Kidney capillary endothelial cell (primary cell): ENCODE results near the gene MATN1.
"Not testable (repeated sequence)": the region's sequence is repeated elsewhere in the genome, so short reads cannot be mapped to it uniquely, and the experiment has no call there.

ENCODE experiments used
- DNase-seq: peaks from one replicate; pipeline ENCODE4 v3.0.0-alpha.2; 2018; ENCODE audit warnings: low spot score

MATN1 gene, protein sequence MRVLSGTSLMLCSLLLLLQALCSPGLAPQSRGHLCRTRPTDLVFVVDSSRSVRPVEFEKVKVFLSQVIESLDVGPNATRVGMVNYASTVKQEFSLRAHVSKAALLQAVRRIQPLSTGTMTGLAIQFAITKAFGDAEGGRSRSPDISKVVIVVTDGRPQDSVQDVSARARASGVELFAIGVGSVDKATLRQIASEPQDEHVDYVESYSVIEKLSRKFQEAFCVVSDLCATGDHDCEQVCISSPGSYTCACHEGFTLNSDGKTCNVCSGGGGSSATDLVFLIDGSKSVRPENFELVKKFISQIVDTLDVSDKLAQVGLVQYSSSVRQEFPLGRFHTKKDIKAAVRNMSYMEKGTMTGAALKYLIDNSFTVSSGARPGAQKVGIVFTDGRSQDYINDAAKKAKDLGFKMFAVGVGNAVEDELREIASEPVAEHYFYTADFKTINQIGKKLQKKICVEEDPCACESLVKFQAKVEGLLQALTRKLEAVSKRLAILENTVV

DNA sequence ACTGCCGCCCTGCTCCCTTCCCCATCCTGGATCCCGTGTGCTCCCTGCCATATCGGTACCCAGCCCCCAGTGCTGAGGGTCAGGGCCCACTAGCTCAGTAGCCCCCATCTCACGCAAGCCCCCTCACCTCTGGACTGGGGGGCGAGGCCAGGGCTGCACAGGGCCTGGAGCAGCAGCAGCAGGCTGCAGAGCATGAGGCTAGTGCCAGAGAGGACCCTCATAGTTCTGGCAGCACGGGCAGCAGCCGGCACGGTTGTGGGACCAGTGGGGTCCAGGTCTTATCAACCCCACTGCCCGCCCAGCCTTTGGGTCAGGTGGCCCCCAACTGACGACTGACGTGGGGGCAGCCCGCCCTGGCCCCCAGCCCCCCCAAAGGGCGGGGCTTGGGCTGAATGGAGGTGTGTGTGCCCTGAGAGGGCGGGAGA is at the start of gene MATN1:
TSS of gene MATN1 (minus strand) at position 255 of the 425 bp plus-strand sequence. CDS start at position 221, 34 bp downstream.
- DNase-seq: no peak

DNA sequence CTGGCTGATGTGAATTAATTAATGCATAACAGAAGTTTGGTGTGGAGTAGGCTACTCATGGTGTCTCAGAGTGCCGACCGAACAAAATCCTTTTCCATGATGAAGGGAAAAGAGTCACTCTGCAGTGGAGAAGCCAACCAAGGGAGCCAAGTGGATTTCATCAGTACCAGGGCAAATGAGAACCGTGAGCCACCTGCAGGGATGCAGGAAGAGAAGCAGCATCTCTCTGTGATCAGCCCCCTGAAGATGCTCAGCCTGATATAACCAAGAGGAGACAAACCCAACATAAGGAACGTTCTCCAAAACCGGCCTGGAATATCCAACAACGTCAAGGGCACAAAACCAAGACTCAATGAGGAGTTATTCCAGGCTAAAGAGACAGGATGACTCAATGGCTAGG is 47.6 kb upstream of the MATN1 start:
- DNase-seq: no peak

DNA sequence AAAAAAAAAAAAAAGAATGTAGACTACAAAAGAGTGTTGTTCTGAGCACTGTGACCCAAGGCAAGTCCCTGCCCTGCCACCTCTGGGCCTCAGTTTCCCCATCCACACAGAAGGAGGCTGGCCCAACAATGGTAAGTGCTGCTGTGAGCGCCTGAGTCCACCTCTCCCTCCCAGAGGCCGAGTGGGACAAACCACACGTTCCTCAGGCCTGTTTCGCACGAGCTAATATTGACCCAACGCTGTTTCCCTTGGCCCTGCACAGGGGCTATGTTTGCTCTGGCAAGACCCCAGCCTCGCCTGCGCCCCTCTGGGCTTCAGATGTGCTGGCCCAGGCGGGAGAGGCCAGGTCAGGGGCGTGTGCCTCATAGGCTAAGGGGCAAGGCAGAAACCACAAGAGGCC is 46.8 kb upstream of the MATN1 start:
- DNase-seq: no peak

DNA sequence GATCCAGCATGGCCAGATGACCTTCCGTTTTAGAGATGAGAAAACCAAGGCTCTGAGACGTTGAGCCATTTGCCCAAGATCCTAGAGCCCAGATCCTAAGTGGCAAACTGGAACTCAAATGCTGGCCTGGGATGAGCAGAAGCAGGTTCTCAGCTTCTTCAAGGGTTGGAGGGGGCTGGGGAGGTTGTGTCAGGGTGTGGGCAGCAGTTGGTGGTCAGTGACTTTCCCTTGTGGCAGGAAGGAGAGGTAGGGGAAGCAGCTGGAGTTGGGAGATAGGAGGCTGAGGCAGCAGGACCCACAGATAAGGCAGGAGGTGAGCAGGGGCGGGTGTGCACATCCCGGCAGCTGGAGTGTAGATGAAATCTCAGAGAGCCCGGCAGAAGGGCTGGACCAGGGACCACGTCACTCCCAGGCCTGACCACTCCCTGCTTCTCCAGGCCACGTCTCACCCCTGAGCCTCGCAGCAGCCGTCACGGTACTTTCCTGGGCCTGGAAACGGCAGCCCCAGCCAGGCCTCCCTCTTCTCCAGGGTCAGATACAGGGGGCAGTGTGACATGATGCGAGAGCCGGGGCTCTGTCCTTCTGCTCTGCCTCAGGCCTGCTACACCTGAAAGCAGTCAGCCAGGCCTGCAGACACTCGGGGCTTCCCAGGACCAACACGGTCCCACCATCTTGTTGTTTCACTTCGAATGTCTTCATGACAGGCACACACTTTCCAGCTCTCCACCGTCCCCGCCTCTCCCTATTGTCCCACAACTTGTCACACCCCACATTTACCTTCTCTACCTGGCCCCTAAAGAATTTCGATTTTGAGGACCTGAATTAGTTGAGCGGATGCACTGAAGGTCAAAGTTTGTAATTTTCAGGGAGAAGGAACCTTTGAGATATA is 45.7 kb upstream of the MATN1 start:
- DNase-seq: no peak

DNA sequence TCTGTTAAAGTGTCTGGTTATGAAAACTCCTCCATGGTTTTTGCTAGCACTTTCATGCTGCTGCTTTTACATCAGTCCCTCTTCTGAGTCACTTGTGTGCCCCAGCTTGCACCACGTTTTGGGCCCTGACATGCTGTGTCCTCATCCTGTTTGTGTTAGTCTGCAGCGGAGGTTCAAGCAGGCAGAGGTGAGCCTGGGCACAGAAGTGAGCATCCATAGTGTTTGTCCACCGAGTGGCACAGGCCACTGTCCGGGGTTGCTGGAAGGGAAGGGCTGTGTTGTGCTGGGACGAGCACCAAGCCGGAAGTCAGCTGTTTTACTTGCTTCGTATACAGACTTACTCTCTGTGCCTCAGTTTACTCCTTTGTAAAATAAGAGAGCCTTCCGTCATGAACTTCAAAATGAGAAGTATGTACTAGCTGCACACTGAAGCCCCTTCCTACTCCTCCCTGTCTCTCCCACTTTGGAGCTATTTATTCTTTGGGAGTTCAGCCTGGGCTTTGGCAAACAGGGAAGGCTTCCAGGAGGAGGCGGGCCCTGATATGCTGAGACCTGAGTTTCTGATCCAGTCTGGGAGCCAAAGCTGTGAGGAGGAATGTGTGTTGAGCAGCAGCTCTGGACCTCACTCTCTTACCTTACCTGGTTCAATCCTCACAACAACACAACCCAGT is 44.9 kb upstream of the MATN1 start:
- no peak for DNase-seq

DNA sequence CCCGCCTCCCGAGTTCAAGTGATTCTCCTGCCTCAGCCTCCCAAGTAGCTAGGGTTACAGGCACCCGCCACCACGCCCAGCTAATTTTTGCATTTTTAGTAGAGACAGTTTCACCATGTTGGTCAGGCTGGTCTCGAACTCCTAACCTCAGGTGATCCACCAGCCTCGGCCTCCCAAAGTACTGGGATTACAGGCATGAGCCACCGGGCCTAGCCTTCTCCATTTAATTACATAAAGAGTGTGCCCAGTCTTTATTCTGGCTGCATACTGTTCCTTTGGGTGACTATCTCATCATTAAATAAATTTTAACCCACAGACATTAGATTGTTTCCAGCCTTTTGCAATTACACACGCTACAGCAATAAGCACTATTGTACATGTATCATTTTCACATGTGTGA is 43.6 kb upstream of the MATN1 start:
- not testable (repeated sequence) for DNase-seq

DNA sequence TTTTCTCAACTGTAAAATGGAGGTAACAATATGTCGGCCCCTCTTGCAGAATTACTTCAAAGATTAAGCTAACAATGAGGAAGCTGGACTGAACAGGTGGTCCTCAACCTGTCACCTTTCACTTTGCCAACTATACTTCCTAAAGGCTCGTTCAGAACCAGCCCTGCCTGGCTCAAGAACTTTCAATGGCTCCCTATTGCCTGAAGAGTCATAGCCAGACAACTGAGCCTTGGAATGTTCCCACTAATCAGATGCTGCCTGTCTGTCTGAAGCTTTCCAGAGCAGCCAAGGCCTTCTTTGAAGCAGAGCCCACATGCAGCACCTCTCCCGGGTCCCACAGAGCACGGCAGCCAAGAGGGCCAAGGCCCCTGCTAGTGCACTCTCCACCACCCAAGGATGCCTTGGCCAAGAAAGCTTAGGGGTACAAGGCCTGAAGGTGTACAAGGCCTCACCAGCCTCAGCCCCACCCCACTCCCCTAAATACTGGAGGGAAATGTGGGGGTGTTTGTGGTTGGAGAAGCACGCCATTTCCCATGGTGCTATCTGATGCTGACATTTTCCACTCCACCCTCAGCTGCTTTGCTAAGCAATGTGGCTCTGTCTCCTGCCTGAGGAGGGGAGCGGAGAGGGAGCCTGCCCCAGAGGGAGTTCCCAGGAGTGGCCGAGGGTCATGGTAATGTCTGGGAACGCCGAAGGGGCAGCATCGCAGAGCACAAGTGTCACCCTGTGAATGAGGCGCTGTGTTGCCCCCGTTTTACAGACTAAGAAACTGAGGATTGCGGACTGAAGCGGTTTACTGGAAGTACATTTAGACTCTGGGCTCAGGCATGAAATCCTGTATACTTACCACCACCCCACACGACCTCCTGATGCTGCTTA is 42.4 kb upstream of the MATN1 start:
- DNase-seq: no peak

DNA sequence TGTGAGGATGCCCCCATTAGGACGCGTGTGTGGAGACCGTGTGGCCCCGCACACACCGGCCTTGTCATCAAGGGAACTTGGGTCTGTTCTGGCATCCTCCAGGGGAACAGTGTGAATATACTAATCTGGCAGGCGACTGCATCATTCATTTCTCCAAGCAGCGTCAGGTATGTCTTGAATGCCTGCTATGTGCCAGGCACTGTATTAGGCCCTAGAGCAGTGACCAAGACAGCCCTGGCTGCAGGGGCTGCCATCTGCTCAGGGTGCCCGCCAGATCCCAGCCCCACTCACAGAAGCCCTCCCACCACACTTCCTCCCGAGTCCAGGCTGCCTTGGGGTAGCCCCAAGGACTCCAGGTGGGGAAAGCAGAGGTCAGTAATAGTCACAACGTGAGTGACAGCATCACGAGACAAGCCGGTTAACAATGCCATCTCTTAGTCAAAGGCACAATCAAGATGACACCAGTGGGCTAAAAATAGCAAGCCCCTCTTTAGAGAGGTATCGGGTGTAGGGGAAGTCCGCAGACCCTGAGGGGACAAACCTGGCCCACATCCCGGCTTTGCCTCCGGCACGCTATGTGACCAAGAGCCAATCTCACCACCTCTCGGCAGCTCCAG is 41.7 kb upstream of the MATN1 start:
- DNase-seq: no peak

DNA sequence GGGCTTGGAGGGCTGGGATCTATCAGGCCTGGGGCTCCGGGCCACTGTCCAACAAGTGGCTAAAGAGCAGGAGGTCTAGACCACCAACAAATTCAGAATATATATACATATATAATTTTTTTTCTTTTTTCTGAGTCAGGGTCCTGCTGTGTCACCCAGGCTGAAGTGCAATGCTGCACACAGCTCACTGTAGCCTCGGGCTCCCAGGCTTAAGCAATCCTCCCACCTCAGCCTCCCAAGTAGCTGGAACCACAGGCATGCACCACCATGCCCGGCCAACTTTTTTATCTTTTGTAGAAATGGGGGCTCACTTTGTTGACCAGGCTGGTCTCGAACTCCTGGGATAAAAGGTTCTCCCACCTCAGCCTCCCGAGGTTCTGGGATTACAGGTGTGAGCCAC is 41.0 kb upstream of the MATN1 start:
- DNase-seq: no peak

DNA sequence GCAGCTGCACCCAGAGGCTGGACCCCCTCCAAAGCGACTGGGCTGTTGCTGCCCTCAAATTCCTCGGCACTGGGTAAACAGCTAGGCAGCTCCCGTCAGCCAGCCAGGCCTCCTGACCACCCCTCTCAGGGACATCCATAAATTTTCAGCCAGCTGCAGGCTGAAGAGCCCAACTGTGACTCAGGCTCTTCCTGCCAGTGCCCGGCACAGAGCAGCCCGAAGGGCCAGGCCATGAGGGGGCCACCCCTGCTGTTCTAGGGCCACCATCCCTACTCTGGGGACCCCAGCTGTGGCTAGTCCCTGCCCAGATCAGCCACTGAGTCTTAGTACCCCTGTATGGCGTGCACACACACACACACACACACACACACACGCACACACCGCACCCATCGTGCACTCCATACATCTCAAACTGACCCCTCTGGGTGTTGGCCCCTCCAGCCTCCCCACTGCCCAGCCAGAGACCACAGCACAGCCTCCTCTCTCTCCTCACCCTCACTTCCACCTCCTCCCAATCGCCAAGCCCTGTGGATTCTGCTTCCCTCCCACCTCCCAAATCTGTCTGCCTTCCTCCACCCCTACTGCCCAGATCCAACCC is 40.4 kb upstream of the MATN1 start:
- DNase-seq: no peak

DNA sequence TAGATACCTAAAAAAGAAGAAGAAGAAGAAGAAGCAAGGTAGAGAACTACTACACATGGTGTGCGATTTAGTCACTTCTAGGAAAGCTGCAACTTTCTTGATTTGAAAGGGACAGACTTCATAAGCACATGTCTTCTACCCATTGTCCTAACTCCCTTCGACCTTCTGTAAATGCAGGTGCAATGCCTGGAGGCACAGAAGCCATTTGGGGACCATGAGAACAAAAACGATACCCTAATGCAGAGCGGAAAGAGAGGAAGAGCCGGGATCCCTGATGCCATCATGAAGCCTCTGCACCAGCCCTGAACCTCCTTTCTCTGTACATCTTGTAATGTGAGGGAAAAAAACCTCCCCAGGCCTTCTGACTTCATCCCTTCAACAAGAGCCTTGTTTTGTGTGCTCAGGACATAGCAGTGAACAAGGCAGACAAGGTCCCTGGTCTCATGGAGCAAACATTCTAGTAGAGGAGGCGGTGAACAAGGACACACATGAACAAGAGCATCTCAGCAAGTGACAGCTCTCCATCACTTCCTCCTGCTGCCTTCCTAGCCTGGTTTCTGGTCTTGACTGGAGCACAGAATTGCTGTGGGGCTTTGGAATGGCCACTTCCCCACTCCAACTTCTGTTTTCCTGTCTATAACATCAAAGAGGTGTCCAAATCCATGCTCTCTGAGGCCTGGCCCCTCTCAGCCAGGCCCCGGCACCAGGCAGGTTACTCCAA is 39.7 kb upstream of the MATN1 start:
- DNase-seq: no peak

DNA sequence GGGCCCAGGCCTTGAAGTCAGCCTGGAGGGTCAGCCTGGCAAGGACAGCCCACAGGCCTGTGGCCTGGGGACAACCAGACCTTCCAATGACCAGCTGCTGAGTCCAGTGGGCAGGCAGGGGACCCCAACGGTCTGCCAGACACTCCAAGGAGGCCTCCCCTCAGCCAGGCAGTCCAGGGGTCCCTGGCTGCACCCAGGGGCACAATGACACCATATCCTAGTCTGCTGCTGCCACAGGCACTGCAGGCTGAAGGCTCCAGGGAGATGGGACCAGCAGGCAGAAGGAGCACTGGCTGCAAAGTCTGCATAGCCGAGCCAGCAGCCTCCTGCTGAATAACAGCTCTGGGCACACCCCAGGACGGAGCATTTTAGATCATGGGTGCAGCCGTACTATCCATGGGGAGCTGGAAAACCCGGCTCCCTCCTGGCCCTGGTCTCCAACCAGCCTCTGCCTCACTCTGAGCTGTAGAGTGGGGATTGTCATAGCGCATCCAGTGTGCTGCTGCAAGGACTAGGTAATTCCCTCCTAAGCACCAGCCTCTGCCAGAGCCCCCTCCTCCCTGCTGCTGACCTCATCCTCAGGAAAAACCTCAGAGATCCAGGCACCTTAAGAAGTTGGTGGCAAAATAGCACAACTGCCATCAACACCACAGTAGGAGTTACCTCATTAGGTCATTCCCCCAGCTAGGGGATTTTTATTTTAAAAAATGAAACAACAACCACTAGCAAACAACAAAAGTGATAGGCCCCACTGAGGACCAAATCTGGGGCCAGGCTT is 39.0 kb upstream of the MATN1 start:
- DNase-seq: no peak

DNA sequence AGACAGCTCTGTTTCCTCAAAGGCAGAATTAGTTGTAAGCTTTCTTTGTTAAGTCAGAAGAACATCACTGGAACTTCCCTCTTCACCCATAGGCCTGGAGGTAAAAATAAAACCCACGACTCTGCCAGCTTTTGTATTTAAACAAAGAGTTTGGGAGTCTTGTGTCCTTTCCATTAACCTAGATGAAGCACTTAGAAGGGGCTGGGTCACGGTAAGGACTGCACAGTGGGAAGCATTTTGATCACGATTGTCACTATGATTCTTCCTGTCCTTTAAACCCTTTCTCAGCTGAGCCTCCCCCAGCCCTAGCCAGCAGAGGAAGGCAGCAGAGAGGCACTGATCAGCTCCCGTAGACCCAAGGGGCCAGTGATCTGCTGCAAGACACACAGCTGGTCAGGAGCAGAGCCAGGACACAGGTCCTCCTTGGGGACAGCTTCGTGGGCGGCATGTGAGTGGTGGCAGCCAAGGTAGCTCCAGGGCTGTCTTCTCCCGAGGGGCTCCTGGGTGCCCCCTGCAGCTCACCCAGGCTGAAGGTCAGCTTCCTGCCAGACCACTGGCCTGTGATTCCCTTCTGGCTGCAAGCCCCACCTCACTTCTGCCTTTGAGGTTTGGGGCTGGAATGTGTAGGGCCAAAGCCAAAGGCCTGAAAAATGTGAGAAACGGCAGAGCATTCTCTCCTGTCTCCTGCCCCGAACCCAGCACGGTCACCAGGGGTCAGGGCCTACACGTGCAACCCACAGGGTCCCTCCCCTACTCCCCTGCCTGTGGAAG is 38.2 kb upstream of the MATN1 start:
- DNase-seq: no peak

DNA sequence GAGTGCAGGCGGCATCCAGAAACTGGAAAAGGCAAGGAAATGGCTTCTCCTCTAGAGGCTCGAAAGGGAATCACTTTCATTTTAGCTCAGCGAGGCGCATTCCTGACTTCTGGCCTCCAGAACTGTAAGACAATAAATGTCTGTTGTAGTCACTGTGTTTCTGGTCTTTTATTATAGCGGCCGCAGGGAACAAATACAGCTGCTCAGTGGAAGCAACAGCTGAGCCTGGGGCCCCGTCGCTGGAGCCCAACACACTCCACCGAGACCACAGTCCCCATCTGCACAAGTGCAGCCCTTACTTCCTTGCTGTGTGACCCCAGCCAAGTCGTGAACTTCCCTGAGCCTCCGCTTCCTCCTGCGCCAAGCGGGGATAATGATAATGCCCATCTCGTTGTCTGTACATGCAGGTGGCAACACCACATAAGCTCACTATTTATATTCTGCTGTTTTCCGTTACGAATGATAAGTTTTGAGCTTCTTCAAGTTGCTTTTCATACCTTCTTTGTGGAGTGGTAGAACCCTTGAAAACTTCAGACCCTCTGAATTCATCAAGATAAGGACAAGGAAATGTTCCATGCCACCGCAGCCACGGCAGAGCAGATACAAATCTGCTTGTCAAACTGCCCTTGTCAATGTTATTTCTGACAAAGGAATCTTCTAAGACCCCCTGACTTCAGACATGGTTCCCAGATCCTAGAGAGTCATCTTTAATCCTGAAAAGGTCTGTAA is 37.4 kb upstream of the MATN1 start:
- no peak for DNase-seq

DNA sequence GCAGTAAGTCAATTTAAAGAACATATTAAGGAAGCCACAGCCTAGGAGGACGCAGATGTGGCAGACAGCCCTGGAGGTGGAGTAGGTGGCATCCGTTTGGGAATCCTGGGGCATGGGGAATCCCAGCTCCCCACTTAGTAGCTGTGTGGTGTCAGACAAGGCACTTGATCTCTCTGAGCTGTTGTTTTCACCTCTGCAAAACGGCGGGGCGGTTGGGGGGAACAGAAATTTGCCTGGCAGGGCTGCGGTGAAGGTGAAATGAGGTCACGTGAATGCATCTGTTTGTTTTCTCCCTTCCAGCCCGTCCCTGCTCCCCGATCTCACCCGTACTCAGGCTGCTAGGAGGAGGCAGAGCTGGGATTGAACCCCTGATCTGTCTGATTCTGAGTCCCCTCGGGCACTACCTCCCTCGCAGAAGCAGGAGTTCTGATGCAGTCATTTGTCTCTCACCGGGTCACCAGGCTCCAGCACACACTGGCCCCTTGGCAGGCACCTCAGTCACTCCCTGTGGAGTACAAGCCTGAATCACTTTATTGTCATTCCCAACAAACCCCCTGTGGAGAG is 36.4 kb upstream of the MATN1 start:
- DNase-seq: no peak

DNA sequence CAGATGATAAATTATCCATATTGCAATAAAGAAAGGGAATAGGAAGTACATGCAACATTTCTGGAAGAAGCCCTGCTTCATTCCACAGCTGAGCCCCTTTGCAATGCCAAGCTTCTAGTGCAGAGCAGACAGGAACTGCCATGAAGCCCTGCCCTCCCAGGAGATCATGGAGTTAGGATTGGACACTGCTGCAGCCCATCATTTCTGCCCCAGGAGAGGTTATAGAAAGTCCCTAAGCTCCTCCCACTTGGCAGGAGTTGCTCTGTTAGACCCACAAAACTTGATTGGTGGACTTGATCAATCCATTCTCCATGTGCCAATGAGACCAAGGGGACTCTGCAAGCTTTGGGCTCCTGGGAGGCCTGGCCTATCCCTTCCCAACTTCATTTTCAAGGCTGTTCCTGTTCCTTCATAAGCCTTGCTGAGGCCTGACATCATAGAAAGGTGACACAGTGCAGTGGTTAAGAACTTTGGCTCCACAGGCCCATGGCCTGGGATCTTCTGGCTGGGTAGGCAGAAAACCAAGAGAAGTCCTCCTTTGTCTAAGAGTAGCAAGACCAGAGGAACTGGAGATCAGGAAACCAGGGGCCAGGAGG is 35.5 kb upstream of the MATN1 start:
- DNase-seq: no peak
